ENCODE measurements around the gene PCDHGB4.
A peak's percentile ranks its signal among the peaks of the same experiment; 100 is the strongest.
"Not testable (repeated sequence)": the region's sequence is repeated elsewhere in the genome, so short reads cannot be mapped to it uniquely, and the experiment has no call there.

Gene PCDHGB4

GRCh38 chr5:141342773-141343172 is 44.7 kb upstream of the PCDHGB4 start (continued):
- TF ChIP-seq TSHZ2 (CRISPR knock-in tag; IDR thresholded peaks at IDR 0.05) (no peak), ZNF8 (CRISPR knock-in tag; IDR thresholded peaks at IDR 0.05) (no peak), ARNTL (CRISPR knock-in tag; IDR thresholded peaks at IDR 0.05; ENCODE audit: borderline replicate concordance, low read depth) (no peak), PPARA (CRISPR knock-in tag; IDR thresholded peaks at IDR 0.05; ENCODE audit: borderline replicate concordance) (no peak), GLIS3 (CRISPR knock-in tag; IDR thresholded peaks at IDR 0.05) (no peak), ZFP3 (CRISPR knock-in tag; IDR thresholded peaks at IDR 0.05) (no peak), CSDC2 (CRISPR knock-in tag; IDR thresholded peaks at IDR 0.05) (no peak), ZNF70 (CRISPR knock-in tag; IDR thresholded peaks at IDR 0.05) (no peak)

- no peak for ATAC-seq
- TF ChIP-seq ZNF70 (CRISPR knock-in tag; IDR thresholded peaks at IDR 0.05) (no peak), TCF4 (CRISPR knock-in tag; IDR thresholded peaks at IDR 0.05; ENCODE audit: borderline replicate concordance) (no peak)
Measured at GRCh38 chr5:141343242-141343952, 44.1 kb upstream of the PCDHGB4 start, which contains the start of gene PCDHGA3. PCDHGA3 (plus strand) TSS chr5:141343829; CDS start chr5:141344034, 205 bp downstream.

GRCh38 chr5:141343953-141344463 is 43.5 kb upstream of the PCDHGB4 start:
- ATAC-seq, result no peak
- TF ChIP-seq TOX (CRISPR knock-in tag; IDR thresholded peaks at IDR 0.05; ENCODE audit: borderline replicate concordance) (no peak), ZFP3 (CRISPR knock-in tag; IDR thresholded peaks at IDR 0.05) (no peak), TSHZ2 (CRISPR knock-in tag; IDR thresholded peaks at IDR 0.05) (no peak), SNAI2 (CRISPR knock-in tag; IDR thresholded peaks at IDR 0.05) (no peak), CREB5 (CRISPR knock-in tag; IDR thresholded peaks at IDR 0.05; ENCODE audit: low read depth) (no peak), BACH2 (CRISPR knock-in tag; IDR thresholded peaks at IDR 0.05; ENCODE audit: borderline replicate concordance) (no peak), RARB (CRISPR knock-in tag; IDR thresholded peaks at IDR 0.05) (no peak), ZNF70 (CRISPR knock-in tag; IDR thresholded peaks at IDR 0.05) (no peak)

GRCh38 chr5:141345327-141345726 is 42.2 kb upstream of the PCDHGB4 start:
- no peak for TF ChIP-seq OSR1 (CRISPR knock-in tag; IDR thresholded peaks at IDR 0.05)
- ATAC-seq, result no peak

GRCh38 chr5:141346017-141346416 is 41.5 kb upstream of the PCDHGB4 start:
- not testable (repeated sequence) for ATAC-seq

- ATAC-seq, result peak; percentile 27; the same call in 1 of the 3 replicates
- TF ChIP-seq TCF4 (CRISPR knock-in tag; IDR thresholded peaks at IDR 0.05; ENCODE audit: borderline replicate concordance) (no peak), POU6F1 (CRISPR knock-in tag; IDR thresholded peaks at IDR 0.05; ENCODE audit: borderline replicate concordance, low read depth) (no peak), ESRRG (CRISPR knock-in tag; IDR thresholded peaks at IDR 0.05) (no peak), BACH2 (CRISPR knock-in tag; IDR thresholded peaks at IDR 0.05; ENCODE audit: borderline replicate concordance) (no peak), CSRNP3 (CRISPR knock-in tag; IDR thresholded peaks at IDR 0.05) (no peak), ZNF565 (CRISPR knock-in tag; conservative IDR thresholded peaks at IDR 0.05; ENCODE audit: low read depth) (no peak)
Measured at GRCh38 chr5:141349917-141350619, 37.4 kb upstream of the PCDHGB4 start, which contains the start of gene PCDHGB1. PCDHGB1 (plus strand) TSS chr5:141350099; CDS start chr5:141350261, 162 bp downstream.

All from SK-N-SH treated with all-trans-retinoic acid at 6 μM for 48 hours (cell line).